Chondrocyte (in vitro differentiated cells): ENCODE data around the gene SYNGR4. TPM values are rescaled to one million over a fixed set of nuclear protein-coding genes. Genes with fewer than 3 reads are reported as not detected.

ENCODE experiments used
- DNase-seq: peaks from one replicate; pipeline ENCODE4 v3.0.0; 2021; ENCODE audit warnings: mixed read lengths, low spot score
- H3K27ac Mint-ChIP-seq: one replicate; pipeline ENCODE4 v1.8.0; 2021; ENCODE audit warnings: mild to moderate bottlenecking, moderate library complexity, mixed read lengths; ENCODE audit not compliant: unreplicated experiment
- H3K27me3 Mint-ChIP-seq: 2 replicates; pipeline ENCODE4 v1.8.0; 2021; ENCODE audit warnings: low read depth, mixed read lengths
- H3K36me3 Mint-ChIP-seq: 2 replicates; pipeline ENCODE4 v1.8.0; 2021; ENCODE audit warnings: low read depth, mixed read lengths
- H3K4me1 Mint-ChIP-seq: 2 replicates; pipeline ENCODE4 v1.8.0; 2021; ENCODE audit warnings: low read depth, mild to moderate bottlenecking, mixed read lengths
- H3K4me3 Mint-ChIP-seq: one replicate; pipeline ENCODE4 v1.8.0; 2021; ENCODE audit warnings: mild to moderate bottlenecking, moderate library complexity, mixed read lengths; ENCODE audit not compliant: unreplicated experiment
- H3K9me3 Mint-ChIP-seq: 2 replicates; pipeline ENCODE4 v1.8.0; 2021; ENCODE audit warnings: low read depth, mixed read lengths
- total RNA-seq: library from RNA; stranded (reverse); gene quantifications from 3 replicates; pipeline ENCODE4 v1.2.1, GENCODE V29; 2021
- TF ChIP-seq, protein P1 (sequence below): fragments of 200-600 bp; sonication (generic); IDR thresholded peaks from 2 replicates; pipeline ENCODE4 v1.5.0; 2021; ENCODE audit warnings: antibody characterized with exemption, mild to moderate bottlenecking, moderate library complexity

The SYNGR4 gene
- total RNA-seq, 1 donor from 2014 or later, result not detected

DNA sequence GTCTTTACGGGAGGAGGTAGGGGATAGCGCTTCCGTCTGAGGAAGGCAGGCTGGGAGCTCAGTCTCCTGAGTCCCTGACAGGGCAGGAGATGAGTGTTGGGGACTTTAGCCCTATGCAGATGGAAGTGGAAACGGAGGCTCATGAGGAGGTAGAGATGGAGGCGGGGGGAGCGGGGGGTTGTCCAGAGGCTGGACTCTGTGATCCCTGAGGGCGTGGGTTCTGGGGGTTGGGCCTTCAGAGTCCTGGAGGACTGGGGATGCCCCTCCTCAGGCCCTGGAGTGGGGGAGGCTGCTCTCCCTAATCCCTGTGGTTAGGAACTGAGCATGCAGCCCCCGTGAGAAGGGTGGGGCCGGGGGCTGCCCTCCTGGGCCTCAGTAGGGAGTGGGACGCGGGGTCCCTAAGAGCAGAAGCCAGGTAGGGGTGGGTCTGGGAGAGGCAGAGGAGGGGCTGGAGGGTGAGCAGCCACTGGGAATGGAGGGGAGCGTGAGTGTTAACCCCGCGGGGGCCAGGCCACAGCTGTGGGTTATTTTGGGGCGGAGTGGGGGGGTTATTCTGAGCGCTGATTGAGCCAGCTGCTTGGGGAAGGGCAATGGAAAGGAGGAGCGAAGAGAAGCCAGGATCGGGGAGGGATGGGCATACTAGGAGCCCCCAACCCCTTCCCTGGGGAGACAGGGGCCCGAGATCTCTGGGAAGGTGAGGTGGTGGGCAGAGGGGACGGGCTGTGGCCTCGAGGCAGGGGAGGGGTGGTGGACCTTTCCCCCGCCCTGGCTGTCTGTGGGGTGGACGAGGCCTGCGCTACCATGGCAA, 32.1 kb downstream of the SYNGR4 start:
- no peak for DNase-seq
- H3K4me3 Mint-ChIP-seq, result no peak overlapping the region
- H3K27me3 Mint-ChIP-seq, result no peaks in the 10 kb centered on the region
- H3K27ac Mint-ChIP-seq, result peak overlapping the region; percentile 36
- no peaks in the 10 kb centered on the region for H3K9me3 Mint-ChIP-seq
- no peaks in the 10 kb centered on the region for H3K36me3 Mint-ChIP-seq
- TF ChIP-seq, protein P1, sequence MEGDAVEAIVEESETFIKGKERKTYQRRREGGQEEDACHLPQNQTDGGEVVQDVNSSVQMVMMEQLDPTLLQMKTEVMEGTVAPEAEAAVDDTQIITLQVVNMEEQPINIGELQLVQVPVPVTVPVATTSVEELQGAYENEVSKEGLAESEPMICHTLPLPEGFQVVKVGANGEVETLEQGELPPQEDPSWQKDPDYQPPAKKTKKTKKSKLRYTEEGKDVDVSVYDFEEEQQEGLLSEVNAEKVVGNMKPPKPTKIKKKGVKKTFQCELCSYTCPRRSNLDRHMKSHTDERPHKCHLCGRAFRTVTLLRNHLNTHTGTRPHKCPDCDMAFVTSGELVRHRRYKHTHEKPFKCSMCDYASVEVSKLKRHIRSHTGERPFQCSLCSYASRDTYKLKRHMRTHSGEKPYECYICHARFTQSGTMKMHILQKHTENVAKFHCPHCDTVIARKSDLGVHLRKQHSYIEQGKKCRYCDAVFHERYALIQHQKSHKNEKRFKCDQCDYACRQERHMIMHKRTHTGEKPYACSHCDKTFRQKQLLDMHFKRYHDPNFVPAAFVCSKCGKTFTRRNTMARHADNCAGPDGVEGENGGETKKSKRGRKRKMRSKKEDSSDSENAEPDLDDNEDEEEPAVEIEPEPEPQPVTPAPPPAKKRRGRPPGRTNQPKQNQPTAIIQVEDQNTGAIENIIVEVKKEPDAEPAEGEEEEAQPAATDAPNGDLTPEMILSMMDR, result no peak
- H3K4me1 Mint-ChIP-seq, result peaks cover 50% of the 10 kb centered on the region

DNA sequence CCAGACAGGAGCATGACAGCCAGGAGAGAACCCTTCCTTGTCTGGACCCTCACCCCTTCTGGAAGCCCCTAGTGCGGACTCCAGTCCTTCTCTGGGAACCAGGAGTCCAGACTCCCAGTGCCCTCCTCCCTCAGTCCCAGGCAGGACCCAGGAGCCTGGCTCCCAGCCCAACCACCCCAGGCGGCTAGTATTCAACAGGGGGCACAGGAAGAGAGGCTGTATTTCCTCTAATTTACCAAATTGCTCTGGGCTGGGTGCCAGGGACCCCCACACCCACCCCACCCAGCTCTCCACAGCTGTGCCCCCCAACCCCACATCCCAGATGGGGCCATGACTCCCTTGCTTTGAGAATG, 32.6 kb downstream of the SYNGR4 start:
- TF ChIP-seq, protein P1, result no peak
- peaks cover 47% of the 10 kb centered on the region for H3K4me1 Mint-ChIP-seq
- no peak overlapping the region for H3K4me3 Mint-ChIP-seq
- H3K36me3 Mint-ChIP-seq, result no peaks in the 10 kb centered on the region
- no peaks in the 10 kb centered on the region for H3K9me3 Mint-ChIP-seq
- H3K27me3 Mint-ChIP-seq, result no peaks in the 10 kb centered on the region
- DNase-seq, result no peak
- H3K27ac Mint-ChIP-seq, result no peak overlapping the region

DNA sequence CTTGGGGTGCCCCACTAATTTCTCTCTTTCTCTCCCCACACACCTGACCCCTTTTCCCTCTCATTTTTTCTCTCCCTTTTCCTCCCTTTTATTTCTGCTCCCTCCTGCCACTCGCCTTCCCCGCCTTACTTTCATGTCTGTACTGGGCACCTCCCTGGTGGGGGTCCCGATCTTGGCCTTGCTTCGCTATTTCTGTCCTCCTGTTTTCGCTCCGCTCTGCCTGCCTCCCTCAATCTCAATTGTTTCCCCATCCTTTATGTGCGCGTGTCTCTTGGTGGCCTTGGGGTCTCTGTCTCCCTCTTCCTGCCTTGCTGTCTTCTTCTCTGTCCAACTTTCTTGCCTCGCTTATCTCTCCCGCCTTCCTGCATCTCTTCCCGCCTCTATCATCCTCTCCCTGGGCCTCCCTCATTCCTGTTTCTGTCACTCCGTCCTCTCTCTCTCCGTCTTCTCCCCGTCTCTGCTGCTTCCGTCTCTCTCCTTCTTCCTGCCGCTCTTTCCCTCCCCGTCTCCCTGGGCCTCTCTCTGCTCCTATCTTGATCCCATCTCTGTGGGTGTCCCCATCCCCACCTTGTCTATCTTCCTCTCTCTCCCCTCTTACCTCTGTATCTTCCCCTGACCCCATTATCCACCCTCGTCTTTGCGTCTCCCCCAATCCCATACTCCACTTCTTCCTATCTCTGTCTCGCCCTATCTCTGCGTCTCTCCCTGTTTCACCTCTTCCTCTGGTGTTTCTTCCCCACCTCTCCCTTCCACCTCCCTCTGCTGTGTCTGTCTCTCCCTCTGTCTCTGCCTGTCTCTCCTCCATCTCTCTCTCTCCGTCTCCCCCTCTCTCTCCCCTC, 33.3 kb downstream of the SYNGR4 start:
- H3K36me3 Mint-ChIP-seq, result no peaks in the 10 kb centered on the region
- TF ChIP-seq, protein P1, result no peak
- H3K9me3 Mint-ChIP-seq, result no peaks in the 10 kb centered on the region
- no peak for DNase-seq
- peaks cover 47% of the 10 kb centered on the region for H3K4me1 Mint-ChIP-seq
- peak overlapping the region; percentile 94 for H3K4me3 Mint-ChIP-seq
- H3K27ac Mint-ChIP-seq, result peak overlapping the region; percentile 93
- no peaks in the 10 kb centered on the region for H3K27me3 Mint-ChIP-seq

DNA sequence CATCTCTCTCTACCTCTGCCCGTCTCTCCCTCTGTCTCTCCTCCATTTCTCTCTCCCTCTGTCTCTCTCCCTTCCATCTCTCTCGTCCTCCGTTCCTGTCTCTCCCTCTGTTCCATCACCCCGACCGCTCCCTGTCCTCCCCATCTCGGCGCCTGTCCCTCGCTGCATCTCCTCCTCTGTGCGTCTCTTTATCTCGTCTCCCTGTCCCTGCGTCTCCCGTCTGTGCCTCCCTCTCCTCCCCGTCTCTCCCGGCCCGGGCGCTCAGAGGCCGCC, 33.9 kb downstream of the SYNGR4 start:
- no peaks in the 10 kb centered on the region for H3K9me3 Mint-ChIP-seq
- H3K4me1 Mint-ChIP-seq, result peaks cover 44% of the 10 kb centered on the region
- peak overlapping the region; percentile 94 for H3K4me3 Mint-ChIP-seq
- DNase-seq, result no peak
- no peaks in the 10 kb centered on the region for H3K36me3 Mint-ChIP-seq
- no peaks in the 10 kb centered on the region for H3K27me3 Mint-ChIP-seq
- peak overlapping the region; percentile 93 for H3K27ac Mint-ChIP-seq
- TF ChIP-seq, protein P1, result no peak

DNA sequence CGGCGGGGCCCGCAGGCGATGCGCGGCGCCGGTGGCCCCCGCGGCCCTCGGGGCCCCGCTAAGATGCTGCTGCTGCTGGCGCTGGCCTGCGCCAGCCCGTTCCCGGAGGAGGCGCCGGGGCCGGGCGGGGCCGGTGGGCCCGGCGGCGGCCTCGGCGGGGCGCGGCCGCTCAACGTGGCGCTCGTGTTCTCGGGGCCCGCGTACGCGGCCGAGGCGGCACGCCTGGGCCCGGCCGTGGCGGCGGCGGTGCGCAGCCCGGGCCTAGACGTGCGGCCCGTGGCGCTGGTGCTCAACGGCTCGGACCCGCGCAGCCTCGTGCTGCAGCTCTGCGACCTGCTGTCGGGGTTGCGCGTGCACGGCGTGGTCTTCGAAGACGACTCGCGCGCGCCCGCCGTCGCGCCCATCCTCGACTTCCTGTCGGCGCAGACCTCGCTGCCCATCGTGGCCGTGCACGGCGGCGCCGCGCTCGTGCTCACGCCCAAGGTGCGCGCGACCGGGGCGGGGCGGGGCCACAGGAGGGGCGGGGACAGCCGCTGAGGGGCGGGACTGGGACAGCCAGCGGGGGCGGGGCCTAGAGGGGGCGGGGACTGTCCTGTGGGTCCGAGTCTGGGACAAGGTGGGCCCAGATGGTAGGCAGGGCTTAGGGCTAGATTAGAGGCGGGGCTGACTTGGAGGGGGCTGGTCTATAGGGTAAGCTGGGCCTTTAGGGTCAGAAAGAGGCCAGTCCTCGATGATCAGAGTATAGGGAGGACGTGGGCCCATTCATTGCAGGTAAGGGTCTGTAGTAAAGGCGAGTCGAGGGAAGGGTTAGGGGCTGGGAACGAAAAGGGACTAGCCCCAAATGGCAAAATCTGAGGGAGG, 34.4 kb downstream of the SYNGR4 start:
- TF ChIP-seq, protein P1, result no peak
- Mint-ChIP-seq H3K27me3 (no peaks in the 10 kb centered on the region), H3K27ac (peak overlapping the region; percentile 91), H3K36me3 (no peaks in the 10 kb centered on the region), H3K9me3 (no peaks in the 10 kb centered on the region), H3K4me1 (peaks cover 47% of the 10 kb centered on the region), H3K4me3 (peak overlapping the region; percentile 94)
- no peak for DNase-seq
